NCI-H510A (cell line): ENCODE data around the gene MYH7.
"Not testable (repeated sequence)": the region's sequence is repeated elsewhere in the genome, so short reads cannot be mapped to it uniquely, and the experiment has no call there.

Experiments
- DNase-seq: peaks from one replicate; lab custom pipeline; 2025; lab: John Stamatoyannopoulos, UW

Gene MYH7

DNA sequence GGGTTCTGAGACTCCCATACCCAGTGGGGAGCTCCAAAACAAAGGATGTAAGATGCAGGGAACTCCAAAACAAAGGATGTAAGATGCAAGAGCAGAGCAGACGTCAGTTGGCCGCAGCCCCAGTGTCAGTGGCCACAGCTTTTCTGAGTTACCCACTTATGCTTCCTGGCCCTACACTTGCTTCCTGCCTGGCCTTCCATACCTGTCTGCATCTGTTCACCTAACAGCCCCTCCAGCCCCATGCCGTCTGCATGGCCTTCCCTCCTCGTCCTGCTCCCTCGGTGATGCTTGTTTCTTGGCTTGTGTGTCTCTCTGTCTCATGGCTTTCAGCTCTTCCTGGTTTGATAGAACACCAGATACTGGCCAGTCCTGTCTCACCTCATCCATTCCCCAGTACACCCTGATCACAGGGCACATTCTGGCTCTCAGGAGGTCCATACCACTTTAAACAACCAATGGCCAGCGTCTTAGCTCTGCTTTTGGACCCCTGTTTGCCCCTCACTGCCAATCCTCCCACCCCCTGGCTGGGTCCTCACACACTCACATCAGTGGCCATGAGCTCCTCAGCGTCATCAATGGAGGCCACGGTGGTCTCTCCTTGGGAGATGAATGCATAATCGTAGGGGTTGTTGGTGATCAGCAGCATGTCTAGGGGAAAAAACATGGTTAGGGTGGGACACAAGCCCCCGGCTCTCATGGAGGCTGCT, 5.3 kb downstream of the MYH7 start:
- no peak for DNase-seq

DNA sequence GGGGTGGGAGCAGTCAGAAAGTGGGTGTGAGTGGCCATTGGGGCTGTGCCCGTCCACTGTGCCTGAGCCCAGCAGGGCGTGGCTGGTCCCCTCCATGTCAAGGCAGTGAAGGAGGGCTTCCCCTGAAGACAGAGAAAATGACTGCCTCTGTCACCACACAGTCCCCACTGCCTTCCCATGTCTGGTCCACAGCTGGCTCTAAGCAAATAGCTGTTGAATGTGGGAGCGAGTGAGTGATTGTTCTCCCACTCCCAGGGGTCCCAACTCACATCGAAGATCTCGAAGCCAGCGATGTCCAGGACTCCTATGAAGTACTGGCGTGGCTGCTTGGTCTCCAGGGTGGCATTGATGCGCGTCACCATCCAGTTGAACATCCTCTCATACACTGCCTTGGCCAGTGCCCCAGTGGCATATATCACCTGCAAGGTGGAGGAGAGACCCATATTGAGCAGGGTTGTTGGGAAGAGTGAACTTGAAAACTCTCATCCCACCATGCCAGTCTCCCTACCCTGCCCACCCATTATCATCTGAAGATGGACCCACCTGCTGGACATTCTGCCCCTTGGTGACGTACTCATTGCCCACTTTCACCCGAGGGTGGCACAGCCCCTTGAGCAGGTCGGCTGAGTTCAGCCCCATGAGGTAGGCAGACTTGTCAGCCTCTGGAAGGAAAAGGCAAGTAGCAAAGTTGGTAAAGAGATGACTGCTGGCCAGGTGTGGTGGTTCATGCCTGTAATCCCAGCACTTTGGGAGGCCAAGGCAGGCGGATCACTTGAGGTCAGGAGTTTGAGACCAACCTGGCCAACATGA, 6.6 kb downstream of the MYH7 start:
- no peak for DNase-seq

DNA sequence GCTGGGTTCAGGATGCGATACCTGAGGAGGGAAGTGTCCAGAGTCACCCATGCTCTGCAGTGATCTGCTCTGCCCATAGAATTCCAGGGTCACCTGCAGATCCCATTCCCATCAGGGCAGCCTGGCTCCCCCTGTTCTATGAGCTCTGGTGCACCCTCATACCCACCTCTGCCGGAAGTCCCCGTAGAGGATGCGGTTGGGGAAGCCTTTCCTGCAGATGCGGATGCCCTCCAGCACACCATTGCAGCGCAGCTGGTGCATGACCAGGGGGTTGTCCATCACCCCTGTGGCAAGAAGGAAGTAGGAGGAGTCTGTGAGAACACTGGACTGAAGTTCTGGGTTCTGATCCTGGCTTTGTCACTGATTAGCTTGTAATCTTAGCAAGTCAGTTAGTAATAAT, 9.7 kb downstream of the MYH7 start:
- DNase-seq = not testable (repeated sequence)

DNA sequence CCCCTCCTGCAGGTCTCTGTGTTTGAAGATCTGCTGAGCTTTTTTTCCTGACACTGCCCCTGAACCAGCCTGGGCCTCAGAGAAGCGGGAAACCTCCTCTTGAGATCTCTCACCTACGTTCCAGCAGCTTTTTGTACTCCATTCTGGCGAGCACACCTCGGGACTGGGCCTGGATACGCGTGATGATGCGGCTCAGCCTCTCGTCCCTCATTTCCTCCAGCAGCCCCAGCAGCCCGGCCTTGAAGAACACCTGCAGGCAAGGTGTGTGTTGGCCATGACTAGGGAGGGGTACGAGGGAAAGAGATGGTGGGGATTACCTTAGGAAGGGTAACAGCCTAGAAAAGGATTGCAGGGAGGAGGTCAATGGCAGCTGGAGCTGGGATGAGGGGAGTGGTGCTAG, 10.3 kb downstream of the MYH7 start:
- DNase-seq = no peak

DNA sequence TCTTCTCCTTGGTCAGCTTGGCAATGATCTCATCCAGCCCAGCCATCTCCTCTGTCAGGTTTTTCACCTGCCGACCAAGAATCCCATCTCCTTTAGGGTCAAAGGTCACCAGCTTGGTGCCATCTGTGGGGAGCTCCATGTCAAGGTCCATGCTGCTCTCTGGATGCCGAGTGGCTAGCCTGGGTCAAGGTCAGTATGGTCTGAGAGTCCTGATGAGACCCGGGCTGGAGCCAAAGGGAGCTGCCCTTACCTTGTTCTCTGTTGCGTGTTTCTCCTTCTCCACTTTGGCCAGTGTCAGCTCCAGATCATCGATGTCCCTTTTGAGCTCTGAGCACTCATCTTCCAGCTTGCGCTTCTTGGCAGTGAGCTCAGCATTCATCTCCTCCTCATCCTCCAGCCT, 11.8 kb downstream of the MYH7 start:
- DNase-seq = no peak

DNA sequence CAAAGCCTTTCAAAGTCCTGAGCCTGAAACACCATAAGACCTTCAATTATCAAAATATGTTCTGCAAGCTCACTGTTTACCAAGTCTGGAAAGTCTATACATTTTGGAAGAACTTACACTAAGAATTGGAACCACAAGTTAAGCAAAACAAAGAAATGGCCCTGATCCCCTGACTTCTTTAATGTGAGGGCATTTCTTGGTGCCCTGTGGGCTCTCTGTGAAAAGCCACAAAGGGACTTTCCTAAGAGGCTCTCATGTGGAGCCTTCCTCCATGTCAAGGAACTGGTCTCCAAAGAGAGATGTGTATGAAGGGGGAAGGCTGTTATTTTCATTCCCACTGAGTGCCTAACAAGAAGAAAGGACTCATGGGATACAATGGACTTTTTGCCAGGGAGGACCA, 13.9 kb downstream of the MYH7 start:
- no peak for DNase-seq

DNA sequence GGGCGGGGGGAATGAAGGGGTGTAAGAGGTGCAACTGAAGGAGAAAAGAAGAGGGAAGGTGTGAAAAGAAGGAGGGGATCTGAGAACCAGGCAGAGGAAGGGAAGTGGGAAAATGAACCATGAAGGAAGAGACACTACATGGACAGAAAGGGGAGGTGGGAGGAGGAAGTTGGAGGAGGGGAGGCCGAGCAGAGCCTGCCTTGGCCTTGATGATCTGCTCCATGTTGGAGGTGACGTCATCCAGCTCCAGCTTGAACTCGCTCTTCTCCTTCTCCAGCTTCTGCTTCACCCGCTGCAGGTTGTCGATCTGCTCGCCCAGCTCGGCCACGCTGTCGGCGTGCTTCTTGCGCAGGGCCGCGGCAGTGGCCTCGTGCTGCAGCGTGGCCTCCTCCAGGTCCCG, 15.8 kb downstream of the MYH7 start:
- not testable (repeated sequence) for DNase-seq

DNA sequence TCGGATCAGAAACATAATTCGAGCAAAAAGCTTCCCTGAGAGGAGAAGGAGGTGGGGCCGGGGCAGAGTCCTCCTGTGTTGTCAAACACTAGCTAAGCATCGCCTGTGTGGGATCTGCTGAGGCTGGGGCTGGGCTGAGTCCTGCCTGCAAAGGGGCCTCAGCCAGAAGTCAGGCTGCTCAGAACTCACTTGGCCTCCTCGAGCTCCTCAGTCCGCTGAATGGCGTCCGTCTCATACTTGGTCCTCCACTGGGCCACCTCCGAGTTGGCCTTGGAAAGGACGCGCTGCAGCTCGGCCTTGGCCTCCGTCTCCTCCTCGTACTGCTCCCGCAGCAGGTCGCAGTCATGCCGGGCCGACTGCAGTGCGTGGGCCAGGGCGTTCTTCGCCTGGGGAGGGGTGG, 17.4 kb downstream of the MYH7 start:
- DNase-seq = no peak

DNA sequence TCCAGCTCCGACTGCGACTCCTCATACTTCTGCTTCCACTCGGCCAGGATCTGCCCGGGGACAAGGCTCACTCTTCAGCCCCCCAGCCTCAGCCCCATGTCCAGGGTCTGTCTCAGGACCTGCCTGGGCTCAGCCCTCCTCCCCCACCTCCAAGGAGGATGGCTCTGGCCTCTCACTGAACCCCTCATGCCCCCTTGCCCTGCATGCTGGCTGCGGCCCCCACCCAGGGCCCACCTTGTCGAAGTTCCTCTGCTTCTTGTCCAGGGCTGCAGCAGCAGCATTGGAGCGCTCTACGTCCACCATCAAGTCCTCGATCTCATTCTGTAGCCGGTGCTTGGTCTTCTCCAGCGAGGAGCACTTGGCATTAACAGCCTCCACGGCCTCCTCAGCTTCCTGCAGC, 18.2 kb downstream of the MYH7 start:
- DNase-seq = not testable (repeated sequence)

DNA sequence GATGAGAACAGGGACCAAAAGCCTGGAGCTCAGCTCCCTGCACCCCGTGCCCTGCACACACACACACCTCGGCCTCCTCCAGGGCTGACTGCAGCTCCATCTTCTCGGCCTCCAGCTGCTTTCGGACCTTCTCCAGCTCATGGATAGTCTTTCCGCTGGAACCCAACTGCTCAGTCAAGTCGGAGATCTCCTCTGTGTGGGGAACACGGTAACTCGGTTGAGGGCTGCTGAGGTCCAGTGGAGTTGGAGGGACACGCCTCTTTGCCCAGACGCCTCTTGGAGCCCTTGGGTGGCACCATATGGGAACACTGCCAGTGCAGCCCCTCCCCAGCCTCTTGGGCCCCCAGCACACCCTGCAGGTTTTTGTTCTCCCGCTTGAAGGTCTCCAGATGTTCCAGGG, 18.7 kb downstream of the MYH7 start:
- DNase-seq = no peak

DNA sequence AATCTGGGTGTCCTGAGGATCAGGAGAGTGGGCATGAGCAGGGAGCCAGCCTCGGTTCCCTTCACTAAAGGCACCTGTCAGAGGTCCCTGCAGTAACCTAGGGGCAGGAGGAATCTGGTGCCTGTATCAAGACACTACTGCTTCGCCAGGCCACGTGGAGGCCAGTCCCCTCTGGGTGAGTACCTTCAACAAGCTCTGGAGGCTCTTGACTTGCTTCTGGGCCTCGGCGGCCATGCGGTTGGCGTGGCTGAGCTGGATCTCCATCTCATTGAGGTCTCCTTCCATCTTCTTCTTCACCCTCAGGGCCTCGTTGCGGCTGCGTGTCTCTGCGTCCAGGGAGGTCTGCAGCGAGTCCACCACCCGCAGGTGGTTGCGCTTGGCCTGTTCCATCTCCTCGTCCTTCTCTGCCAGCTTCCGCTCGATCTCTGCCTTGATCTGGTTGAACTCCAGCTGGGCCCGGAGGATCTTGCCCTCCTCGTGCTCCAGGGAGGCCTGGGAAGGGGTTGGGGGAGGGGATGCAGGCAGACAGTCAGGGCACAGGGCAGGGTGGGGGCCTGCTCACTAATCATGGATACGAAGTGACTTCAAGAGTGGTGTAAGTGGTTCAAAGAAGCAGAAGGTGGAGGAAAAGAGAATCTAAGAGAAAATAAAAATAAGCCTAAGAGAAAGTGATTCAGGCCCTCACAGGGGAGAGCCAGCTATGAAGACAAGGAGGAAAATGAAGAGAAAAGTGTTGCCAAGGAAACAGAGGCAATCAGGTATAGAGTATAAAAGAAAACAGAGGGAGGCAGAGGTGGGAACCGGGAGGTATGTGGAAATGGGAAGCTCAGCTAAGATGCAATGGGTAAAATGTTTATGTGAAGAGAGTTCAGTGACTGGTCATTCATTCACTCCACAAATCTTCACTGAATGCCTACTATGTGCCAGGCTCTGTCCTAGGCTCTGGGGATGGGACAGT, 19.4 kb downstream of the MYH7 start:
- DNase-seq = no peak

DNA sequence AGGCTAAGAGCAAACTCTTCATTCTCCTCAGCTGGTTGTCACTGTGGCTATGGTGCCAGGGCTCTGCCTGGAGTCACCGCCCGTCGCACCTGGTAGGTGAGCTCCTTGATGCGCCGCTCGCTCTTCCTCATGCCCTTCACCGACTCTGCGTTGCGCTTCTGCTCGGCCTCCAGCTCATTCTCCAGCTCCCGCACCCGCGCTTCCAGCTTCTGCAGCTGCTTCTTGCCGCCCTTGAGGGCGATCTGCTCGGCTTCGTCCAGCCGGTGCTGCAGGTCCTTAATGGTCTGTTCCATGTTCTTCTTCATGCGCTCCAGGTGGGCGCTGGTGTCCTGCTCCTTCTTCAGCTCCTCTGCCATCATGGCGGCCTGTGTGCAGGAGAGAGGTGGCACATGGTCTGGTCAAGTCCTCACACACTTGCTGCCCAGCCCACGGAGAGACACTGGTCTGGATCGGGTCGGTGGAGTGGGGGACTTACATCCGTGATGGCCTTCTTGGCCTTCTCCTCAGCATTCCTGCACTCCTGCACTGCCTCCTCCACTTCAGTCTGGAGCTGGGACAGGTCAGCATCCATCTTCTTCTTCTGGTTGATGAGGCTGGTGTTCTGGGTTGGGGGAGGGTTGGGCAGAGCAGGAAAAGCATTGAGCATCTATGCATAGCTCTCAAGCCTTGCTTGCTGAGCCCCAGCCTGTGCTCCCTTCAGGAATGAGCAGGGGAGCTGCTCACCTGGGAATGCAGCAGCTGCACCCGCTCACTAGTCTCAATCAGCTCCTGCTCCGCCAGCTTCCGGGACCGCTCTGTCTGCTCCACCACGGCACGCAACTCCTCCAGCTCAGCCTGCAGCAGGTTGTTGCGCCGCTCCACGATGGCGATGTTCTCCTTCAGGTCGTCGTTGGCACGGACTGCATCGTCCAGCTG, 20.3 kb downstream of the MYH7 start:
- DNase-seq = no peak

DNA sequence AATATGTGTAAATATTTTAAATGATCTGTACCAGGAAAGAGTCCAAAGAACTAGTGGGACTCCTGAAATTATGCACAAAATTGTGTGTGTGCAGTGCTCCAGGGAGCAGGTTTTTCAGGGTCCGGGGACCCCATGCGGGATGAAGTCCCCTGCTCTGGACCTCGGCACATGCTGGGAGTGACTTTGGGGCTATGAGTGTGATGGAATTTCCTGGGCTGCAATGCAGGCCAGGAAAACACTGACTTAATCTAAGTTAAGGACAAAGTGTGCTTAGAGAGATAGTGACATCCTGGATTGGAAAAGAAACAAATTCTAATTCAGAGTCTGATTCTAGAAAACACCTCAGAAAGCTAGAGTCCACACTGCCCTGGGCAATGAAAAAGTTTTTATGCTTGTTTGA, 21.2 kb downstream of the MYH7 start:
- DNase-seq = no peak

DNA sequence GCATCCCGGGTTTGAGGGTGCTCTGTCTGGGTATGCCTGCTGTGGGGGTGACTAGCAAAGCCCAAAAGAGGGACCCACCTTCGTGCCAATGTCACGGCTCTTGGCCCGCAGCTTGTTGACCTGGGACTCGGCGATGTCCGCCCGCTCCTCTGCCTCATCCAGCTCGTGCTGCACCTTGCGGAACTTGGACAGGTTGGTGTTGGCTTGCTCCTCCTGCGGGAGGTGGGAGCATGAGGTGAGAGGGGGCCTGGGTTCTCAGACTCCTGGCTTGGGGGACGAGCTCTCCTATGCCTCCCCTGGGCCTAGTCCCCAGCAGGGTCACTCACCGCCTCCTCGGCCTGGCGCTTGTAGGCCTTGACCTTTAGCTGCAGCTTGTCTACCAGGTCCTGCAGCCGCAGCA, 21.8 kb downstream of the MYH7 start:
- no peak for DNase-seq

DNA sequence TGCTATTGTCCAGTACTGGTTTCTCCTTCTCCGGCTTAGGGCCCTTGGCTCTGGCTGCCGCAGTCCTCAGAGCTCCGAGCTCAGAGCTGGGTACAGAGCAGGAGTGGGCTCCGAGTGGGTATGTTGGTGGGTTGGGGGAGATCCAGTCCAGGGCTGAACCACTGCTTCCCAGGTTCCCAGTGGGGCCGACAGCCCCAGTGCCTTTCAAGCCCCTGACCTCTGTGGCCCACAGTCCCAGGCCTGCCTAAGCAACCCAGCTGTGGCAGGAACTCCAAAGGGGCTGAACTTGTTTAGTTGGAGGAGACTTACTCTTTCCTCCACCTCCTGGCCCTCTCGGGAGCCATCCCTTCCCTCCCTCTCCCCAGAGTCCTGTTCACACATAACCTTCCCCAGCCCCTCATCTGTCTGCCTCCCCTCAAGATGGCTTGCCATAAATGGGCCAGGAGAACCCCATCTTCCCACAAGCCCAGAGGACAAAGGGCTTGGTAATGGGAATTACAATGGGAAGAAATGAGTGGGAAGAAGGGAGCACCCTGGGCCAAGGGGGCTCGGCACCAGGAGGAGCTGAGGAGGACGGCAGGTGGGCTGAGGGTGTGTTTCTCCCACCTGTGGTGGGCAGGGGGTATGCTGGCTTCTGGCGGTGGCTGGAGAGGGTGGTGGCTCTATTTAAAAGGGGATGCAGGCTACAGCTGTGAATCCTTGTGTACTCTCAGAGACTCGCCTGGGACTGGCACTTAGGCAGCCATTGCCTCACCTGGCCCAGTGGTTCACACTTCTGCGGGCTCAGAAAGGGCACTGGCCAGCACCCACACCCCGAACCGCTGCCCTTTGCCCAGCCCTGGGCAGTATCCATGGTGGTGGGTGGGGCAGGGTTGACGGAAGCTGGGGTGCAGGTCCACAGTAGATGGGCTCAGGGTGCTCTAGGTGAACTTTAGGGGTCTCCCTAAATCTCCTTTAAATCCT, 23.6 kb downstream of the MYH7 start:
- DNase-seq = no peak

DNA sequence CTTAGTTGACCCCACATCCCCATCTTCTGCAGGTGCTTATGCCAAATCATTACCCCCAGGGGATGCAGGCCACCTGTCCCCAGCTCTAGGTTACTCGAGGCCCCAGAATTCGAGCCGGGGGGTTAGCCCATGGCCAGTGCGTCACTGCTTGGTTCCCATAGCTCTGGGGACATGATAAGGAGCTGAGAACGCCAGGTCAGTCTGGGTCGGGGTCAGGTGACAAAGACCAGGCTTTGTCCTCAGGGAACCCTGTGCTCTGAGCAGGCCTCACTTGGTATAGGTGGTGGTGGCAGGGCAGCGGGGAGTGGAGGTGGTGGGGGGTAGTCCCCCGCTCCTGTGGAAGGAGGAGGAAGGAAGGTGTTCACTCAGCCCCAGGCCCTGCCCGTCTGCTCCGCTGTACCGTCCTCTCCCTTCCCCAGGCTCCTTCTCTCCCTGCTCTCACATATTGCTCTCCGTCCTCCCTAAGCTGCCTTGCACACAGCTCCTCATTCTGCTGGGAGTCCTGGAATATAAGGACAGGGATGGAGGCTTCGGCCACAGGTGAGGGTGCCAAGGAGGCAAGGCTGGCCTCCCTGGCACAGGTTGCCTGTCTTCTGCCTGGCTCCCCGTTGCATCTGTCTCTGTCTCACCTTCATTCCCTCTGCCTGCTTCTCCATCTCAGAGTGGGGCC, 25.4 kb downstream of the MYH7 start:
- no peak for DNase-seq

DNA sequence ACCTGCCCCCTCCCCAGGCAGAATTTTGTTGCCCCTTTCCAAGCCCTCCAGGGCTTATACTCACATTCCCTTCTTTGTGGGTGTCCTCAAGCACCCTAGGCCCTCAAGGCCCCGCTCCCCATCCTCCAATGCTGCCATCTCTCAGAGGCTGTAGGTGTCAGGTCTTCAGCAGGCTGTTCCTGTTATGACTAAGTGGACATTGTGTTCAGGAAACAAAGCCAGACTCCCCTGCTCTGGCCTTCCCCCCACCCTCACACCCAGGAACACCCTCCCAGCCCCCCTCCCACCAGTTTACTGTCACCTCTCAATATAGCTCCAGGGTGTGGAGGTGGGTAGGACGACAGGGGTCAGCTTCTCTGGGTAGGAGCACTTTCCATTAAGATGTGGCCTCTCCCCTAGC, 26.0 kb downstream of the MYH7 start:
- no peak for DNase-seq

DNA sequence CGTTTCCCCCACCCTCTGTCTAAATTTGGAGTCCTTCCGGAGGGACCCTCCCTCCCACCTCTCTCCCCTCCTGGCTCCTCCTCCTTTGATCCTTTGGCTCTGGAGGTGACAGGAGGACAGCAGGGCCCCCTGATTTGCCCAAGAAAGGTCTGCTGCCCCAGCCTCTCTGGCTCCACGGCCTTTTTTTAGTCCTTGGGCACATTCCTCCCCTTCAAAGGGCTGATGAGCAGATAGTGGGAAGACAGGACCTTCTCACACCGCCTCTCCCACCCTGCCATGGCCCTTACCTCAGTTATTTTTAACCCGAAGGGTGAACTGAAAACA, 27.2 kb downstream of the MYH7 start:
- no peak for DNase-seq

DNA sequence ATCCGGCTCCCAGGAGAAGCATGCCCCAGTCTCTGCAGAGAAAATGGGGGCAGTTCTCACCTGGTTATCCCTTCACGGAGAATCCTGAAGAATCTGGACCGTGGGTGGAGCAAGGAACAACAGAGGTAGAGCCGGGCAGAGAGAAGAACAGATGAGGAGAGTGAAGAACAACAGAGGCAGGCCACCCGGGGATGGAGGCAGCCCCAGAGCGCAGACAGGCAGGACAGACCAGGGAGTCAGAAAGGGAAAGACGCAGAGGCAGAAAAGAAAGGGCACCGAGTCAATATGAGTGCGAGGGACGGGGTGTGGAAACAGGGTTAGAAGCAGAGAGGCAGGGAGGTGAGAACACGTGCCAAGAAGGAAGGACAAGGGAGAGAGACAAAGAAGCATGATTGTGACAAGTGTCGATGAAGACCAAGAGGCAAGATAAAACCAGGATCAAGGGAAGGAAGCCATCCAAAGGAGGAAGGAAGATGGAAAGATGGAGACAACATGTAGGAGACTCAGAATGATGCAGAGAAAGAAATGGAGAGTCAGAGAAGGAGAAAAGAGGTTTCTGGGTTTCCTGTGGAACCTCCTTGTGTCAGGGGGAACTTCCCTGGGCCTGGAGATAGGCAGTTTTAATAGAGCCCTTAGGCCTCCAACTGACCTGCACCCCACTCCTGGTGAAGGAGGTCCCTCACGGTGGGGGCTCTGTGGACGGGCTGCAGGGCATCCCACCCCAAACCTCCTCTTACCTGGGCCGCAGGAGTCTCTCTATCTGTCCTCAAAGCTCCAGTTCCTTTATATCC, 27.7 kb downstream of the MYH7 start, which contains the start of gene MYH6:
Gene MYH6 (minus strand): TSS at position 758 of the 791 bp plus-strand sequence. CDS start 1,050 bp downstream, outside the sequence.
- no peak for DNase-seq
